Kidney (tissue), 14 donors: ENCODE measurements around the gene CDK16. TPM values are rescaled to one million over a fixed set of nuclear protein-coding genes. Genes with fewer than 3 reads are reported as not detected.

Experiments
- DNase-seq, 5 donors: peaks; one replicate each; pipeline ENCODE4 v3.0.0-alpha.2; 2013 to 2020
- FAIRE-seq: peaks from 2 replicates; lab custom pipeline; 2012; peaks lifted over from hg19 to GRCh38; lab: Jason Lieb, UNC
- H3K27ac ChIP-seq, 2 donors: one replicate each; pipeline ENCODE4 v1.7.0; 2013; ENCODE audit warnings: low read depth in 2 of 2, low read length in 2 of 2, inconsistent platforms in 1 of 2
- H3K27me3 ChIP-seq: one replicate; pipeline ENCODE4 v1.7.1; 2013; ENCODE audit warnings: low read length, inconsistent platforms; ENCODE audit not compliant: control insufficient read depth, insufficient read depth
- H3K36me3 ChIP-seq, 3 donors: one replicate each; pipeline versions ENCODE4 v1.7.0 to v1.7.1; 2013; ENCODE audit warnings: low read length in 3 of 3, control low read depth in 1 of 3, inconsistent platforms in 1 of 3; ENCODE audit not compliant: insufficient read depth in 3 of 3, control insufficient read depth in 2 of 3
- H3K4me1 ChIP-seq, 3 donors: one replicate each; pipeline versions ENCODE4 v1.7.0 to v1.7.1; 2013; ENCODE audit warnings: low read length in 3 of 3, inconsistent platforms in 1 of 3, low read depth in 1 of 3; ENCODE audit not compliant: control insufficient read depth in 2 of 3, insufficient read depth in 2 of 3
- H3K4me3 ChIP-seq, 3 donors: one replicate each; pipeline versions ENCODE4 v1.7.0 to v1.8.1; 2013; ENCODE audit warnings: low read length in 3 of 3, control low read depth in 1 of 3, inconsistent platforms in 1 of 3
- H3K9ac ChIP-seq, 3 donors: one replicate each; pipeline versions ENCODE4 v1.7.0 to v1.7.1; 2013; ENCODE audit warnings: low read length in 3 of 3, control low read depth in 1 of 3, inconsistent platforms in 1 of 3
- H3K9me3 ChIP-seq, 3 donors: one replicate each; pipeline versions ENCODE4 v1.7.0 to v1.7.1; 2013; ENCODE audit warnings: low read length in 3 of 3, control low read depth in 1 of 3, inconsistent platforms in 1 of 3; ENCODE audit not compliant: control insufficient read depth in 2 of 3, insufficient read depth in 1 of 3
- intact Hi-C: fragments of 100-400 bp; cut with DNase I; formaldehyde crosslinking; loops from one replicate; pipeline ENCODE4 v1.11.1; 2022
- polyA plus RNA-seq: library from polyadenylated mRNA; stranded (reverse); fragments of 350-450 nt; fragmentation: Illumina TruSeq; extraction: RNeasy Lipid Tissue Mini Kit (QIAGEN cat#74804); gene quantifications from one replicate; pipeline ENCODE4 v1.2.3, GENCODE V29; 2014; ENCODE audit warnings: low read depth, low replicate concordance; ENCODE audit not compliant: insufficient read depth
- total RNA-seq: library from RNA; stranded (reverse); fragmentation: NEBNext Ultra II Directional; extraction: Animal tissue kit (Norgen Biotek cat#: 25700); gene quantifications from one replicate; pipeline ENCODE4 v1.2.1, GENCODE V29; 2021
- TF ChIP-seq, protein P1 (sequence below): IDR thresholded peaks from 3 replicates; pipeline ENCODE4 v1.5.1; 2012; ENCODE audit warnings: mild to moderate bottlenecking, moderate library complexity, borderline replicate concordance; ENCODE audit not compliant: insufficient read depth; ENCODE audit errors: extremely low read depth
- donor health status: control.
- donor health status: control.
- donor health status: control.
- donor health status: control.
- donor health status: control.
- donor health status: DM: yes; HTN: yes; CAD: no.
- donor health status: Normal renal cell carcinoma (clear cell type).

Gene CDK16
- total and polyA plus RNA-seq, 2 donors from 2014 or later: 89.1 to 96.1 TPM

DNA sequence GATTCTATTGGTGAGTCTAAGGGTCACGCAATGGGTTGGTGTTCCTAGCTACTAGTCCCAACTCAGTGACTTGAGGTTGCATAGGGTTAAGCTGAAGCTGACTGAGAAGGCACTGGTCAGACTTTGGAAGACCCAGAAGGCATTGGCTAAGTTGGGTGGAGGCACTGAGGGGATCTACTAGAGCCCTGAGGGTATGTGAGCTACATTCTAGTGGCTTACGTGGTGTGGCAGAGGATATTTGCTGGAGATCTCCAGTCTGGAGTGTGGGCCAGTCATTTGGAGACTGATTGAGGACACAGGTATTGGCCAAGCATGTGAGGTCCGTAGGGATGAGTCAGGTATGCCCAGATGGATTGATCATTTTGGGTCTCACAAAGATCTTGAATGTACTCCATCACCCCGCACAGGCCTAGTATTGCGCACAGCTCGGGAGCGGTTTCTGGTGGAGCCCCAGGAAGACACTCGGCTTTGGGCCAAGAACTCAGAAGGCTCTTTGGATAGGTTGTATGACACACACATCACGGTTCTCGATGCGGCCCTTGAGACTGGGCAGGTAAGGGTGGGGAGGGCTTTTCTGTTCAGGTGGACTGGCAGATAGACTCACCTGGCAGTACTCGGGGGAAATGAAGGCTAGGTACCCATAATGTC lies 21.5 kb downstream of the CDK16 start:
- Histone ChIP-seq H3K4me3 (no peak overlapping the region), H3K9ac (no peak overlapping the region), H3K36me3 (peaks cover 8 to 17% (median 12%) of the 10 kb centered on the region in 3 donors), H3K9me3 (no peaks in the 10 kb centered on the region), H3K4me1 (no peaks in the 10 kb centered on the region), H3K27ac (no peak overlapping the region), H3K27me3 (peaks cover 11% of the 10 kb centered on the region)
- intact Hi-C loops: no loop called here
- DNase-seq (peak in 1 of 5 donors; percentile 3), FAIRE-seq (no peak)
- TF ChIP-seq, protein P1, sequence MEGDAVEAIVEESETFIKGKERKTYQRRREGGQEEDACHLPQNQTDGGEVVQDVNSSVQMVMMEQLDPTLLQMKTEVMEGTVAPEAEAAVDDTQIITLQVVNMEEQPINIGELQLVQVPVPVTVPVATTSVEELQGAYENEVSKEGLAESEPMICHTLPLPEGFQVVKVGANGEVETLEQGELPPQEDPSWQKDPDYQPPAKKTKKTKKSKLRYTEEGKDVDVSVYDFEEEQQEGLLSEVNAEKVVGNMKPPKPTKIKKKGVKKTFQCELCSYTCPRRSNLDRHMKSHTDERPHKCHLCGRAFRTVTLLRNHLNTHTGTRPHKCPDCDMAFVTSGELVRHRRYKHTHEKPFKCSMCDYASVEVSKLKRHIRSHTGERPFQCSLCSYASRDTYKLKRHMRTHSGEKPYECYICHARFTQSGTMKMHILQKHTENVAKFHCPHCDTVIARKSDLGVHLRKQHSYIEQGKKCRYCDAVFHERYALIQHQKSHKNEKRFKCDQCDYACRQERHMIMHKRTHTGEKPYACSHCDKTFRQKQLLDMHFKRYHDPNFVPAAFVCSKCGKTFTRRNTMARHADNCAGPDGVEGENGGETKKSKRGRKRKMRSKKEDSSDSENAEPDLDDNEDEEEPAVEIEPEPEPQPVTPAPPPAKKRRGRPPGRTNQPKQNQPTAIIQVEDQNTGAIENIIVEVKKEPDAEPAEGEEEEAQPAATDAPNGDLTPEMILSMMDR: no peak

- peaks cover 8 to 17% (median 13%) of the 10 kb centered on the region in 3 donors for H3K36me3 ChIP-seq
- H3K4me3 ChIP-seq: no peak overlapping the region
- TF ChIP-seq, protein P1: no peak
- no peak overlapping the region for H3K9ac ChIP-seq
- intact Hi-C loops: no loop called here
- FAIRE-seq: no peak
- DNase-seq: peak in 1 of 5 donors; percentile 55
- H3K4me1 ChIP-seq: no peaks in the 10 kb centered on the region
- H3K27ac ChIP-seq: no peak overlapping the region
- peaks cover 10% of the 10 kb centered on the region for H3K27me3 ChIP-seq
- no peaks in the 10 kb centered on the region for H3K9me3 ChIP-seq
Observed at GRCh38 chrX:47240619-47241018, 22.1 kb downstream of the CDK16 start.

DNA sequence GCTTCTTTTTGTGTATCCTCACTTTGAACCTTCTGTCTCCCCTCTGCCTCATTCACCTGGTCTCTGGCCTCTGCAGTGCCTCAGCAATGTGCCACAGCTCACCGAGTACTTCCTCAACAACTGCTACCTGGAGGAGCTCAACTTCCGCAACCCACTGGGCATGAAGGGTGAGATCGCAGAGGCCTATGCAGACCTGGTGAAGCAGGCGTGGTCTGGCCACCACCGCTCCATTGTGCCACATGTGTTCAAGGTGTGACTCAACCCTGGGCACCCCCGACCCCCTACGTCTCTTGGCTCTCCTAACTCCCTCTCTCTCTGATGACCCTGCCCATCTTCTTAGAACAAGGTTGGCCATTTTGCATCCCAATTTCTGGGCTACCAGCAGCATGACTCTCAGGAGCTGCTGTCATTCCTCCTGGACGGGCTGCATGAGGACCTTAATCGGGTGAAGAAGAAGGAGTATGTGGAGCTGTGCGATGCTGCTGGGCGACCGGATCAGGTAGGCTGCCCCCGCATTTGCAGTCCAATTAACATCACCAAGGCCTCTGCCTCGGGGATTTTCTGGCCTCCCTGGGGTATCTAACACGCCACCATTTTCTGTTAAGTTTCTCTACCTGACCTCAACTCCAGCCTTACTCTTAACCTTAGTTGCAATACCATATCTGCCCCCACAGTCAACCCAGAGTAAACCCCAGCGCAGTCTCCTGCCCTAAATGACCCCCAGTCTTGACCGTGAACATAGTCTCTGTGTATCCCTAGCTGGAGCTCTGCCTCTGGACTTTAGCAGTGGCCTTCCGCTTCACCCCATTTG lies 22.9 kb downstream of the CDK16 start:
- H3K9ac ChIP-seq: no peak overlapping the region
- H3K9me3 ChIP-seq: no peaks in the 10 kb centered on the region
- peaks cover 11 to 17% (median 13%) of the 10 kb centered on the region in 3 donors for H3K36me3 ChIP-seq
- peak in 1 of 5 donors; percentile 46 for DNase-seq
- no peaks in the 10 kb centered on the region for H3K4me1 ChIP-seq
- H3K4me3 ChIP-seq: no peak overlapping the region
- H3K27me3 ChIP-seq: peaks cover 7% of the 10 kb centered on the region
- H3K27ac ChIP-seq: no peak overlapping the region
- intact Hi-C loops: no loop called here
- FAIRE-seq: no peak
- TF ChIP-seq, protein P1: no peak
